Choroid plexus epithelial cell (primary cell): ENCODE measurements around the gene PIK3R5.

Experiments
- DNase-seq: peaks from one replicate; pipeline ENCODE4 v3.0.0-alpha.2; 2010; ENCODE audit warnings: low read depth
- H3K4me3 ChIP-seq: 2 replicates; pipeline ENCODE4 v1.5.1; 2011; ENCODE audit warnings: low read depth, mild to moderate bottlenecking, control low read depth, low read length, moderate library complexity
- TF ChIP-seq, protein P1 (sequence below): conservative IDR thresholded peaks from 2 replicates; pipeline ENCODE4 v1.5.1; 2011; ENCODE audit warnings: low read depth, mild to moderate bottlenecking, control low read depth, inconsistent platforms, low read length, moderate library complexity

PIK3R5 gene, protein sequence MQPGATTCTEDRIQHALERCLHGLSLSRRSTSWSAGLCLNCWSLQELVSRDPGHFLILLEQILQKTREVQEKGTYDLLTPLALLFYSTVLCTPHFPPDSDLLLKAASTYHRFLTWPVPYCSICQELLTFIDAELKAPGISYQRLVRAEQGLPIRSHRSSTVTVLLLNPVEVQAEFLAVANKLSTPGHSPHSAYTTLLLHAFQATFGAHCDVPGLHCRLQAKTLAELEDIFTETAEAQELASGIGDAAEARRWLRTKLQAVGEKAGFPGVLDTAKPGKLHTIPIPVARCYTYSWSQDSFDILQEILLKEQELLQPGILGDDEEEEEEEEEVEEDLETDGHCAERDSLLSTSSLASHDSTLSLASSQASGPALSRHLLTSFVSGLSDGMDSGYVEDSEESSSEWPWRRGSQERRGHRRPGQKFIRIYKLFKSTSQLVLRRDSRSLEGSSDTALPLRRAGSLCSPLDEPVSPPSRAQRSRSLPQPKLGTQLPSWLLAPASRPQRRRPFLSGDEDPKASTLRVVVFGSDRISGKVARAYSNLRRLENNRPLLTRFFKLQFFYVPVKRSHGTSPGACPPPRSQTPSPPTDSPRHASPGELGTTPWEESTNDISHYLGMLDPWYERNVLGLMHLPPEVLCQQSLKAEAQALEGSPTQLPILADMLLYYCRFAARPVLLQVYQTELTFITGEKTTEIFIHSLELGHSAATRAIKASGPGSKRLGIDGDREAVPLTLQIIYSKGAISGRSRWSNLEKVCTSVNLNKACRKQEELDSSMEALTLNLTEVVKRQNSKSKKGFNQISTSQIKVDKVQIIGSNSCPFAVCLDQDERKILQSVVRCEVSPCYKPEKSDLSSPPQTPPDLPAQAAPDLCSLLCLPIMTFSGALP

DNA sequence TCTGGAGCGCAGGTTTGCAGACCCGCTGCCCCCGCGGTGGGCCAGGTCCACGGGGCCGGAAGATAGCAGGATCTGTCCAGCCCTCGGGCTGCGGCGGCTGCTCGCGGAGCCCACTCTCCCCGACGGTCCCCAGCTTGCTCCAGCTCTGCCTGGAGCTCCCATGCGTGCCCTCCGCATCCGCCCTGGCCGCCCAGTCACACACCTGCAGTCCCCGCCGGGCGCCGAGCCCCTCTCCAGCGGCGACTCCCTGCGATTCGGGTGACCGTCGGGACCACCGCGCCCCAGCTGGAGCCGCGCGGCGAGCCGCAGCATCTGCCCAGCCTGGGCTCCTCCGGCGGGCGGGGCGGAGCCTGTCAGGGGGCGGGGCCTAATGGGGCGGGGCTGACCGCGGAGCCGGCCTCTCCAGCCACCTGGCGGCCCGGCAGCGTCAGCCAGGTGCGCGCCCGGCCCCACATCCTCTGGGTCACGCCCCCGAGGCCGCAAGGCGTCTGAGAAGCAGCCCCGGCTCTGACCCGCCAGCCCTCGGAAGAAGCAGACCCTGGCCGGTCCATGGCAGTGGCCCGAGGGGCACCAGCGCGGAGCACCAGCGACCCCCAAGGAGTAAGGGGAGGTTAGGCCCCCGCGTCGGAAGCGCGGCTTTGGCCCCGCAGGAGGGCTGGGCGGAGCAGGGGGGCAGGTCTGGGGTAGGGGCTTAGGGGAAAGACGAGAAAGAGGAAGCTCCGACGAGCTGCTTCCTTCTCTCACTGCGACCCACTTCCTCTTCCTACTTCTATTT lies at the start of gene PIK3R5:
Gene PIK3R5, minus strand, starts transcription at position 314 of the 775 bp plus-strand sequence. CDS start 54,213 bp downstream, outside the sequence.
- TF ChIP-seq, protein P1, sequence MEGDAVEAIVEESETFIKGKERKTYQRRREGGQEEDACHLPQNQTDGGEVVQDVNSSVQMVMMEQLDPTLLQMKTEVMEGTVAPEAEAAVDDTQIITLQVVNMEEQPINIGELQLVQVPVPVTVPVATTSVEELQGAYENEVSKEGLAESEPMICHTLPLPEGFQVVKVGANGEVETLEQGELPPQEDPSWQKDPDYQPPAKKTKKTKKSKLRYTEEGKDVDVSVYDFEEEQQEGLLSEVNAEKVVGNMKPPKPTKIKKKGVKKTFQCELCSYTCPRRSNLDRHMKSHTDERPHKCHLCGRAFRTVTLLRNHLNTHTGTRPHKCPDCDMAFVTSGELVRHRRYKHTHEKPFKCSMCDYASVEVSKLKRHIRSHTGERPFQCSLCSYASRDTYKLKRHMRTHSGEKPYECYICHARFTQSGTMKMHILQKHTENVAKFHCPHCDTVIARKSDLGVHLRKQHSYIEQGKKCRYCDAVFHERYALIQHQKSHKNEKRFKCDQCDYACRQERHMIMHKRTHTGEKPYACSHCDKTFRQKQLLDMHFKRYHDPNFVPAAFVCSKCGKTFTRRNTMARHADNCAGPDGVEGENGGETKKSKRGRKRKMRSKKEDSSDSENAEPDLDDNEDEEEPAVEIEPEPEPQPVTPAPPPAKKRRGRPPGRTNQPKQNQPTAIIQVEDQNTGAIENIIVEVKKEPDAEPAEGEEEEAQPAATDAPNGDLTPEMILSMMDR, result no peak
- H3K4me3 ChIP-seq, result no peak within 1 kb of the TSS
- no peak for DNase-seq

DNA sequence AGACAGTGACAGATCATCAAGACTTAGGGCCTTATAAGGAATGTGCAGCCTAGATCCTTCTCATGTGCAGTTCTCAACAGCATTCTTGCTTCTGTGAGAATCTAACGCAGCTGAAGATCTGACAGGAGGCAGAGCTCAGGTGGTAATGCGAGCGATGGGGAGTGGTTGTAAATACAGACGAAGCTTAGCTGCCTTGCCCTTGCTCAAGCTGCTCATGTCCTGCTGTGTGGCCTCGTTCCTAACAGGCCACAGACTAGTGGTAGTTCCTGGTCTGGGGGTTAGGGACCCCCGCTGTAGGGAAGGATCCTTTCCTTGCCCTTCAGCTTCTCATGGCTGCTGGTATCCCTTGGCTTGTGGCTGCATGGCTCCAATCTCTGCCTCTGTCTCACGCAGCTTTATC lies 45.5 kb upstream of the PIK3R5 start:
- H3K4me3 ChIP-seq, result no peak overlapping the region
- TF ChIP-seq, protein P1, result no peak

GRCh38 chr17:9009737-9010136 lies 44.2 kb upstream of the PIK3R5 start:
- TF ChIP-seq, protein P1, result no peak
- no peak overlapping the region for H3K4me3 ChIP-seq
- DNase-seq, result no peak

More for the DNA sequence above, 45.5 kb upstream of the PIK3R5 start:
- DNase-seq, result no peak

DNA sequence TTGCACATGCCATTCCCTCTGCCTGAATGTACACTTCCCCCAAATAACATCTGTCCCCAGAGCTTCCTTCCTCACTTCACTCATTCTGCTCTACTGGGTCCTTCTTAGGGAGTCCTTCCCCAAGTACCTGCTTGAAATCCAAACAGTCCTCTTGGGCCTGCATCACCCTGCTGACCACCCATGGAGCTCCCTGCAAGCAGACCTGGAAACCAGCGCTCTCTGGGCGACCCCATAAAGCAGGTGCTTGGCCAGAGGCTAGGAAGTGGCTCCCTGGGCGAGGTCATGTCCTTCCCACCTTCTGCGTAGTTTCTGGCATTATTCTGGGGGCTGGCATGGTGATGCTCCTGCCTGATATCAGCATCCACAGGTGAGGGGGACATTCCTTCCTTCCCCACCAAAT lies 43.6 kb upstream of the PIK3R5 start:
- TF ChIP-seq, protein P1, result no peak
- H3K4me3 ChIP-seq, result no peak overlapping the region
- DNase-seq, result no peak

DNA sequence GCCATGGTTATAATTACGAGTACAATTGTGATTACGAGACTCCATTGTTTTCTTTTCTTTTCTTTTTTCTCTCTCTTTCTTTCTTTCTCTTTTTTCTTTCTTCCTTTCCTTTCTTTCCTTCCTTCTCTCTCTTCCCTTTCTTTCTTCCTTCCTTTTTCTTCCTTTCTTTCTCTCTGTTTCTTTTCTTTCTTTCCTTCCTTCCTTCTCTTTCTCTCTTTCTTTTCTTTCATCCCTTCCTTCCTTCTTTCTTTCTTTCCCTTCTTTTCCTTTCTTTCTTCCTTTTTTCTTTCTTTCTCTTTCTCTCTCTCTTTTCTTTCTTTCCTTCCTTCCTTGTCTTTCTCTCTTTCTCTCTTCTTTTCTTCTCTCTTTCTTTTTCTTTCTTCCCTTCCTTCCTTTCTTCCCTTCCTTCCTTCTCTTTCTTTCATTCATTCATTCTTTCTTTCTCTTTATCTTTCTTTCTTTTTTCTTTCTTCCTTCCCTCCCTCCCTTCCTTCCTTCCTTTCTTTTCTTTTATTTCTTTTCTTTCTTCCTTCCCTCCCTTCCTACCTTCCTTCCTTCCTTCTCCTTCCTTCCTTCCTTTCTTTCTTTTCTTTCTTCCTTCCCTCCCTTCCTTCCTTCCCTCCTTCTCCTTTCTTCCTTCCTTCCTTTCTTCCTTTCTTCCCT lies 41.7 kb upstream of the PIK3R5 start:
- H3K4me3 ChIP-seq, result no peak overlapping the region
- TF ChIP-seq, protein P1, result no peak
- DNase-seq, result no peak

DNA sequence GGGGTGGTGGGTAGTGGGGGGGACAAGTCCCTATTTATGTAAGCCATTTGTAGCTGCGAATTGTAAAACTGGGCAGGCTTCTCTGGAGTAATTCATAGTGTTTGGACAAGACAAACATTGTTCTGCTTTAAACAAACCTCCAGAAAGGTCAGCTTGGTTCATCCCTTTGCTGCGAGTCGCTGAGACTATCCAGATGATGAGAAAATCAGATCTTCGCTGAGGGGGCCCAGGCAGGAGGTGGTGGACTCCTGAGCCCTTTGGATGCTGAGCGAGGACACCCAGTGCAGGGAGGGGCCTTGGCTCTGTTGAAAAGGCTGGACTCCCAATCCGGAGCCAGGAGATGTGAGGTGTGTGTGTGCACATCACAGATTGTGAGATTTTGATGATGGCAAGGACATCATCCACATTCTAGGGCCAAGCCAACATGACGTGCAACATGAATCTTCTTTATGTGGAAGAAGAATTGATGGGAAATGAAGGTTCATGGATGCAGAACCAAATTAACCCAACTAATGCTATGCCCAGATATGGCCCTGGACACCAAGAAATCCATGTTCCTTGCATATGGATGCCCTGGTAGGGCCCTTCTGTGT lies 40.8 kb upstream of the PIK3R5 start:
- TF ChIP-seq, protein P1, result no peak
- no peak overlapping the region for H3K4me3 ChIP-seq
- no peak for DNase-seq
